ENCODE data around the gene SGTA. TPM values are rescaled to one million over a fixed set of nuclear protein-coding genes. Genes with fewer than 3 reads are reported as not detected.

SGTA gene
- total RNA-seq, 1 donor, result 39.4 TPM

DNA sequence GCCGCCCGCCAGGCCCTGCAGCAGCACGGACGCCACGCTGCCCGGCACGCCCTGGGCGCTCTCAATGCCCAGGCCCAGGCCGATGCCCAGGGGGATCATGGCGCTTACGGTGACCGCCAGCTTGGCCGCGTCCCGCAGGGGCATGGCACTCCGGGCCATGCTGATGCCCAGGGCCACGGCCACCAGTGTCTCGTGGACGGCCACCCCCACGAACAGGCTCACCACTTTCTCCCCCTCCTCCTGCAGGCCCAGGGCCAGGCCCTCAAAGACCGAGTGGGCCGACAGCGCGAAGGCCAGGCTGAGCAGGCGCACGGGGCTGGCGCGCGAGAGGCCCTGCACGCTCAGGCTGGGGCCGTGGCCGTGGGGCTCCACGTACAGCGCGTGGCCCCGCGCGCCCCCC lies 50.2 kb downstream of the SGTA start:
- TF ChIP-seq, protein P1, sequence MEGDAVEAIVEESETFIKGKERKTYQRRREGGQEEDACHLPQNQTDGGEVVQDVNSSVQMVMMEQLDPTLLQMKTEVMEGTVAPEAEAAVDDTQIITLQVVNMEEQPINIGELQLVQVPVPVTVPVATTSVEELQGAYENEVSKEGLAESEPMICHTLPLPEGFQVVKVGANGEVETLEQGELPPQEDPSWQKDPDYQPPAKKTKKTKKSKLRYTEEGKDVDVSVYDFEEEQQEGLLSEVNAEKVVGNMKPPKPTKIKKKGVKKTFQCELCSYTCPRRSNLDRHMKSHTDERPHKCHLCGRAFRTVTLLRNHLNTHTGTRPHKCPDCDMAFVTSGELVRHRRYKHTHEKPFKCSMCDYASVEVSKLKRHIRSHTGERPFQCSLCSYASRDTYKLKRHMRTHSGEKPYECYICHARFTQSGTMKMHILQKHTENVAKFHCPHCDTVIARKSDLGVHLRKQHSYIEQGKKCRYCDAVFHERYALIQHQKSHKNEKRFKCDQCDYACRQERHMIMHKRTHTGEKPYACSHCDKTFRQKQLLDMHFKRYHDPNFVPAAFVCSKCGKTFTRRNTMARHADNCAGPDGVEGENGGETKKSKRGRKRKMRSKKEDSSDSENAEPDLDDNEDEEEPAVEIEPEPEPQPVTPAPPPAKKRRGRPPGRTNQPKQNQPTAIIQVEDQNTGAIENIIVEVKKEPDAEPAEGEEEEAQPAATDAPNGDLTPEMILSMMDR (IDR thresholded peaks at IDR 0.05; ENCODE audit: insufficient read depth, low read length), result no peak
- no peak for DNase-seq (ENCODE audit: low read depth)

DNA sequence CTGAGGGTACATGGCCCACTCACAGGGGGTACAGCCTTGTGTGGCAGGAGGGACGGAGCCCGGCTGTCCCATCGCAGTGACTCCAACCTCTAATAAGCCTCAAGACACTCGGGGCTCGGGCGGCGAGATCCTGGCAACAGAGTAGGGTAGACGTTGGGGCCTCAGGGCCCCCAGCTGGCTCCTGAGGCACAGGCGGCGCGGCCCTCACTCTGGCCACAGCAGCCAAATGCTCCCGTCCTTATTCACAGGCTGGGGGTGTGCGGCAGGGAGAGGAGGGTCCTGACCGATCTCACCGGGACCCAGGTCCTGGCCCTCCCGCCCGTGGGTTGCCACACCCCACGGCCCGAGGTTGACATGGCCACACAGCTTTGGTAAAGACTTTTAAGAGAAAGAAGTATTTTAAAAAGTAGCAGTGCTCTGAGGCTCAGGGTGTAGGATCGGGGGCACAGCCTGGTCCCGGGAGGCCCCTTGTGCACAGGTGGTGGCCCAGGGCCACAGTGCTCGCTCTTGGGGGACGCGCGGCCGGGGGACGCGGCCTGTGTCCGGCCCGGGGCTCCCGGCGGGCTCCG lies 50.8 kb downstream of the SGTA start:
- no peak overlapping the region for H3K4me3 ChIP-seq (ENCODE audit: low read depth, low read length)
- no peak for DNase-seq (ENCODE audit: low read depth)
- TF ChIP-seq, protein P1 (IDR thresholded peaks at IDR 0.05; ENCODE audit: insufficient read depth, low read length), result no peak

More for the DNA sequence above, 50.2 kb downstream of the SGTA start:
- H3K4me3 ChIP-seq (ENCODE audit: low read depth, low read length), result no peak overlapping the region

DNA sequence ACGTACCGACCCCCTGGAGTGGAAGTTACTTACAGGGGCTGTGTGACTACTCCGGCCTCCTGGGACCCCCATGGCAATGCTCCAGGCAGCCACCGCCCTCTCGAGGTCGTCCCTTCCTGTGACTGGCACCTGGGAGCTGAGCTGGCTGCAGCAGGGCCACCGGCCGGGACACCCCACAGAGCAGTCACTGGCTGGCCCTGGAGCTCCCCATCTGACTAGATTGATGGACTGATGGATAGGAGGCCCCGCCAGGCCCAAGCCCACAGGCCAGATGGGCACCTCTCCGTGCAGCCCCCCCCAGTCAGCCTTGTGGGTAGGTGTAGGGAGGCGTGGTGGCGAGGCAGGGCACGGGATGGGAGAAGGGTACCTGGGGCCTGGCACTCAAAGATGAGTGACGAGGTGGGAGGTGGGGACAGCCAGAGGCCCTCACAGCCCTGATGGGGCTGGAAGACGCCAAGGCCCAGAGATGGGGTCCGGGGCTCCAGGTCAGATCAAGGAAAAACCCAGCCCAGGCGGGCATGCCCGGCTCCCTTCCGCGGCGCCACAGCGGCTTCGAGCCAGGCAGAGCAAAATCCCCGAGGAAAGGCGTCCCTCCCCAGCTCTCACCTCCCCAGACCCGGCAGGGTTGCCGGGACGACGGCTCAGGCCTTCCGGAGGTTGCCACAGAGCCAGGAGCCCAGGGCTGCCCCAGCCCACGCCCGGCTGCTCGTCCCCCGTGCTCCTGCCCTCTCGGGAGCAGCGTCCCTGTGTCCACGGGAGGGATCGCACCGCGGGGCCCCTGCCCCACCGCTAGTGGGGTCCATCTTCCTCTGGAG lies 51.7 kb downstream of the SGTA start:
- DNase-seq (ENCODE audit: low read depth), result no peak

DNA sequence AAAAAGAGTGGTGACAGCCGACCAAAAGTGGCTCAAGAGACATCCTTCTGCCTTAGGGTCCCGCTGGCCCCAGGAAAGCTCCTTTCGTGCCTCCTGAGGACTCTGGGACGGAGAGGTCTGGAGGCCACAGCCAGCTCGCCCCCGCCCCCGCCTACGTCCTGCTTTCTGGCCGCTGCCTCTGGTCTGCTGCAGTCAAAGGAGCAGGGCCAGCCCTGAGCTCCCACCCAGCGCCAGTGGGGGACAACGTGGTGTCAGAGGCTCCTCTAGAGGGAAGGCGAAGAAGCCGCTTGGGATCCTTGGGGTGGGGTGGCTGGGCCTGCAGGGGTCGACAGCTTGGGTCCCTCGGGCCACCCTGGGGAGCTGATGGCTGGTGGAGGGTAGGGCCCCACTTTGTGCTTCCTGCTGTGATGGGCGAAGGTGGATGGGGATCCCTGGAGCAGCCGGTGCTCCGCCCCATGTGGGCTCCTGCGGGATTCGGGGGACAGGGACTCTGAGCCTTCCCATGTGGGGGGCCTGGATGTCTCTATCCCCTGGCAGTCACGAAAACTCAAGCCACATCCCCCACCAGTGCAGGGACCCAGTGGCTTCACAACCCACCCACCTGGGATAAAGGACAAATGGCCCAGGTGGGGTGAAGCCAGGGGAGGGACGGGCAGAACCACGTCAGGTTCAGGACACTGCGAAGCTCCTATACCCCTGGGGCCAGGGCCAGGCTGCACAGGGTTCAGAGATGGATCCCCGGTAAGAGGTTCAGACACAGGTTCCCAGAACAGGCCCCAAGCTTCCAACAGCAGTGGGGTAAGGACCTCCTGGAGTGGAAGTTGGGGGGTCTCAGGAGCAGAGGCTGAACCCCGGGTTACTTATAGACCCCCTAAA lies 52.9 kb downstream of the SGTA start:
- DNase-seq (ENCODE audit: low read depth), result no peak
- H3K4me3 ChIP-seq (ENCODE audit: low read depth, low read length), result no peak overlapping the region
- TF ChIP-seq, protein P1 (IDR thresholded peaks at IDR 0.05; ENCODE audit: insufficient read depth, low read length), result no peak

More for the DNA sequence above, 51.7 kb downstream of the SGTA start:
- no peak overlapping the region for H3K4me3 ChIP-seq (ENCODE audit: low read depth, low read length)
- TF ChIP-seq, protein P1 (IDR thresholded peaks at IDR 0.05; ENCODE audit: insufficient read depth, low read length), result no peak

DNA sequence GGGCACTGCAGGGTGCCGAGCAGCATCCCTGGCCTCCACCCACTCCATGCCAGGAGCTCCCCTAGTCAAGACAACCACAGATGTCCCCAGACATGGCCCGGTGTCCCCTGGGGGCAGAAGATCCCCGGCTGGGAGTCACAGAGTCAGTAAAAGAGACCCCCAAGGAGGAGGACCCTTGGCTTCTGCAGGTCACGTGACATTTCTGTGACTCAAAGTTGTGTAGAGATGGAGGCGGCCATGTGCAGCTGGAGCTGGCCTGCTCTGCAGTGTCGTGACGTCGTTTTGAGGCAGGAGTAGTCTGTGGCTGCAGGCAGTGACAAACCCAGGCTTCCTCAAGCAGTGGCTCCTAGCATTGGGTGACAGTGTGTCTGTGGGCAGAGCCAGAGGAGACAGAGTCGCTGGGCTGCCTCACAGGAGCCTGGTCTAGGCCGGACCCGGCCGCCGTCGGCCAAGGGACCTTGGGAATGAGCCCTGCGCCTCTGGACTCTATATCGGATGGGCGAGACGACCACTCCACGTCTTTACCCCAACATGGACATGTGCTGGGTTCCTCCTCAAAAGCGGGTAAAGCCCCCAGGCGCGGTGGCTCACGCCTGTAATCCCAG lies 54.2 kb downstream of the SGTA start:
- no peak overlapping the region for H3K4me3 ChIP-seq (ENCODE audit: low read depth, low read length)
- TF ChIP-seq, protein P1 (IDR thresholded peaks at IDR 0.05; ENCODE audit: insufficient read depth, low read length), result no peak
- no peak for DNase-seq (ENCODE audit: low read depth)

DNA sequence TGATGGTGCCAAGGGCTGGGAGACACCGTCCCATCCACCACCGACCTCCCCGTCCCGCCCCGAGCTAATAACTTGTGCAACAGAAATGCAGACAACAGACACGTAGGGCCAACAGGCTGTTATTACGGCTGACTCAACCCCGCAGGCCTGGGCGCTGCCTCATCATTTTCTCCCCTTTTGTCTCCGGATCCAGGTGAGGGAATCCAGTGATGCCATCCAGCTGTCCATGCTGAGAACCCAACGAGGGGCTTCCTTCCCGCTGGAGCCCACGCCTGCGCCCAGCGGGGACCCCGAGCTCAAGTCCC lies 55.5 kb downstream of the SGTA start:
- DNase-seq (ENCODE audit: low read depth), result no peak
- TF ChIP-seq, protein P1 (IDR thresholded peaks at IDR 0.05; ENCODE audit: insufficient read depth, low read length), result no peak
- H3K4me3 ChIP-seq (ENCODE audit: low read depth, low read length), result no peak overlapping the region
